Eye (tissue), 1 donor: ENCODE data around the gene DDIT4.
"Not testable (repeated sequence)": the region's sequence is repeated elsewhere in the genome, so short reads cannot be mapped to it uniquely, and the experiment has no call there.

Experiments
- DNase-seq: peaks from one replicate; pipeline ENCODE4 v3.0.0-alpha.2; 2015

Gene DDIT4

GRCh38 chr10:72268475-72269200 lies 5.1 kb upstream of the DDIT4 start:
- DNase-seq, result not testable (repeated sequence)

DNA sequence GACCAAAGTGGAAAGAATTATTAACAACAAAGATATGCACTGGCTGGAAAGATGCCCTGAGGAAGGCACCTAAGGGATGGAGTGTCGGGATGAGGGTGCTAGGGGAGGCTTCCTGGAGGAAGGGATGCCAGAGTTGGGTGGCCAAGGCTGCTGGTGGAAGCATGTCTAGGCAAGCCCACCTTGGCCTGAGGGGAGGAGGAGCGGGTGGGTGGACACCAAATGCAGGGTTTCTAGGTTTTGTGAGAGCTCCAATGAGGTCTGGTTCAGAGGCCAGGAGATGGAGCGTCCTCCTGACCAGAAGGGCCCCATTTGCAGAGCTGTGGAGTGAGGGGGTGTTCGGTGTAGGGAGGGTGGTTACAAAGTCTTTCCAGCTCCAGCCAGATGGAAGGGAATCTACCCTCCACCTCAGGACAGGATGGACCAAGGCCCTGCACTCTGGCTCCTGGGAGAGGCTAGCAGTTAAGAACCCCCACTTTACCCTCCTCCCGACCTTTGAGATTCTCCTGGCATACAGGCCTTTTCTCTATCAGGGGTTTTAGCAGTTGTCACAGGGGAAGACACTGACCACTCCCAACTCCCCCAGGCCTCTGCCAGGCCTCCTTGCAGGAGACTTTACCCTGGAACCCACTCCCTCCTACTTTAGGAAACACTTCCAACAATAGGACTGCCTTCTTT lies 3.0 kb upstream of the DDIT4 start:
- no peak for DNase-seq

GRCh38 chr10:72272689-72273409 lies 875 bp upstream of the DDIT4 start:
- peak; percentile 96 for DNase-seq

GRCh38 chr10:72274213-72274729 lies 547 bp downstream of the DDIT4 start:
- DNase-seq, result no peak

DNA sequence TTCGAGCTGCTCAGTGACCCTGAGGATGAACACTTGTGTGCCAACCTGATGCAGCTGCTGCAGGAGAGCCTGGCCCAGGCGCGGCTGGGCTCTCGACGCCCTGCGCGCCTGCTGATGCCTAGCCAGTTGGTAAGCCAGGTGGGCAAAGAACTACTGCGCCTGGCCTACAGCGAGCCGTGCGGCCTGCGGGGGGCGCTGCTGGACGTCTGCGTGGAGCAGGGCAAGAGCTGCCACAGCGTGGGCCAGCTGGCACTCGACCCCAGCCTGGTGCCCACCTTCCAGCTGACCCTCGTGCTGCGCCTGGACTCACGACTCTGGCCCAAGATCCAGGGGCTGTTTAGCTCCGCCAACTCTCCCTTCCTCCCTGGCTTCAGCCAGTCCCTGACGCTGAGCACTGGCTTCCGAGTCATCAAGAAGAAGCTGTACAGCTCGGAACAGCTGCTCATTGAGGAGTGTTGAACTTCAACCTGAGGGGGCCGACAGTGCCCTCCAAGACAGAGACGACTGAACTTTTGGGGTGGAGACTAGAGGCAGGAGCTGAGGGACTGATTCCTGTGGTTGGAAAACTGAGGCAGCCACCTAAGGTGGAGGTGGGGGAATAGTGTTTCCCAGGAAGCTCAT lies 1.1 kb downstream of the DDIT4 start:
- DNase-seq, result peak; percentile 84

GRCh38 chr10:72275351-72276012 lies 1.8 kb downstream of the DDIT4 start:
- no peak for DNase-seq

DNA sequence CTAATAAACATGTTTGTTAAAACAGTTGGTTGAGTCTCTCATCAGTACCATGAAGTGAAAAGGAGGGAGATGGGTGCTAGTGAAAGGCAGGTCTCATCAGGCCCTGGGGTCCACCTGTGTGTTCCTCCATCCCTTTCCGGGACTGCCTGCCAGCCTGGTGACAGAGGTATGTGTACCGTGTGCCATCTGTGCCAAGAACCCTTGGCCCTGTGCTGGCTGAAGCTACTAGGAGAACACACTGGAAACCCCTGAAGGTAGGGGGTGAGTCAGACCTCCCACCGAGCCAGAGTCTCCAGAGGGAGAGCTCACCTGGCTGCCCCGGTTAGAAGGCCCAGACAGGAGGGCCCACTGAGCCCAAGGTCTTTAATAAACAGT lies 2.3 kb downstream of the DDIT4 start:
- no peak for DNase-seq

DNA sequence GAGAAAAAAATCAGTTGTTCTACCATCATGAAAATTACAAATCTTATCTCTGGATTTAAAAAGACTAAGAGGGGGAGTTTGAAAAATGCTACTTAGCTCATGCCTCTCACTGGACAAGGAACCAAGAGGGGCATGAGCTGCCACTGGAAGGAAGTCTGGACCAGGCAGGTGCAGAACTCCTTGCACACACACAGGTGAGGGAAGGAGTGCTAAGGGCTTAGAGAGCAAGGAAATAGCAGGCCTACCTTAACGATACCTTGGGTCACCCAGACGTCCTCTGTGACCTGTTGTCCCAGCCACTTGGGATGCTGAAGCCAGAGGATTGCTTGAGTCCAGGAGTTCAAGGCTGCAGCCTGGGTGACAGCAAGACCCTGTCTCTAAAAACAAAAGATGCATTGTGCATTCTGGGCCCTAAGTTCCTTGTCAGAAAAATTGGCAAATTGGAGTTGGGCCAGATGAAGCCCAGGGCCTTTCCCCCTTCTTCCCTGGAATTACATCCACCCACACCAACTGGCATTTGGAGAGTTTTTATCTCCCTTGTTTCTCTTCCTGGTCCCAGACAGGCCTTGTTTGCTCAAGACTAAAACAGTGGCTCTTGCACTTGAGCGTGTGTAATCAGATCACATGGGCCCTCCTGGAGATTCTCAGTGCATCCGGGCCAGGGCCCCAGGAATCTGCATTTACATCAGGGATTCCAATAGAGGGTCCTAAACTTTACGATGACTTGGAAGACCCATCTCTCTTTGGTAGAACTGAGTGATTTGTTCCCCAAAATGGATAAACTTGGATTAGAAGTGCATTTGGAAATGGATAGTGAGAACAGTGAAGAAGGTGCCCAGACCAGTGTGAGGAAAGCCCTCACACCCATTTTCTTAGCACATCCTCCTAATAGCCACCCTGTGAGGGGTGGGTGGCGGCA lies 3.0 kb downstream of the DDIT4 start:
- DNase-seq, result no peak

- DNase-seq, result no peak
These were observed 3.7 kb downstream of the DDIT4 start for GRCh38 chr10:72277340-72277995.

GRCh38 chr10:72277996-72278667 lies 4.4 kb downstream of the DDIT4 start:
- no peak for DNase-seq

- DNase-seq, result no peak
These were observed 5.1 kb downstream of the DDIT4 start for GRCh38 chr10:72278668-72279393.

DNA sequence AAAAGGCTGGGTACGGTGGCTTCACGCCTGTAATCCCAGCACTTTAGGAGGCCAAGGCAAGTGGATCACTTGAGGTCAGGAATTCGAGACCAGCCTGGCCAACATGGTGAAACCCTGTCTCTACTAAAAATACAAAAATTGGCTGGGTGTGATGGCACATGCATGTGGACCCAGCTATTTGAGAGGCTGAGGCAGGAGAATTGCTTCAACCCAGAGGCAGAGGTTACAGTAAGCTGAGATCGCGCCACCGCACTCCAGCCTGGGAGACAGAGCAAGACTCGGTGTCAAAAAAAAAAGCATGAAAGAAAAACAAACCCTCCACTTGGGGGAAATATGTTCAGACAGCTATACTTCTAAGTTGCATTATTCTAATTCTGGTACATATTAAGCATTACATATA lies 5.9 kb downstream of the DDIT4 start:
- DNase-seq, result not testable (repeated sequence)

- no peak for DNase-seq
These were observed 9.4 kb downstream of the DDIT4 start for GRCh38 chr10:72283131-72283530.

DNA sequence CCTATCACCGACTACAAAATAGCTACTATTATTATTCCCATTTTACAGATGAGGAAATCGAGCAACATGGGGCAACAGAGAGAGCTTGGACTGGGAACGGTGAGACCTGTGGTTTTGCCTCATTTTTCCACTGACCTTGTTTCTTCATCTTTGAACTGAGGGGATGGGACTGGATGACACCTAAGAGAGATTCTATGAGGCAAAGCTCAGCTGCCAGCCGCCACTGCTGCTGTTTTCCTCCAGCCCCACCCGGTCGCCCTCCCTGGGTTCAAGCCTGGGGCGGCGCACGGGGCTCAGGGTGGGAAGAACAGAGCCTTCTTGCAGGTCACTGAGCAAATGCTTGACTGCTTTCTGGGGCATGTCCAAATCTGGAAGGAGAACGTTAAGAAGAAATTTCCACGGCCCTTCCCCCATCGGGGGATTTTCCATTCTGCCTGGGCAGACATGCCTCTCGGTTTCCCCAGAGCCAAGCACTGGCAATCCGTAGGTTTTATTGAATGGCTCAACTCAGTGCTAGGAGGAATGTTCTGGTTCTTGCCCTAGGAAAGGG lies 12.3 kb downstream of the DDIT4 start:
- DNase-seq, result peak; percentile 83

DNA sequence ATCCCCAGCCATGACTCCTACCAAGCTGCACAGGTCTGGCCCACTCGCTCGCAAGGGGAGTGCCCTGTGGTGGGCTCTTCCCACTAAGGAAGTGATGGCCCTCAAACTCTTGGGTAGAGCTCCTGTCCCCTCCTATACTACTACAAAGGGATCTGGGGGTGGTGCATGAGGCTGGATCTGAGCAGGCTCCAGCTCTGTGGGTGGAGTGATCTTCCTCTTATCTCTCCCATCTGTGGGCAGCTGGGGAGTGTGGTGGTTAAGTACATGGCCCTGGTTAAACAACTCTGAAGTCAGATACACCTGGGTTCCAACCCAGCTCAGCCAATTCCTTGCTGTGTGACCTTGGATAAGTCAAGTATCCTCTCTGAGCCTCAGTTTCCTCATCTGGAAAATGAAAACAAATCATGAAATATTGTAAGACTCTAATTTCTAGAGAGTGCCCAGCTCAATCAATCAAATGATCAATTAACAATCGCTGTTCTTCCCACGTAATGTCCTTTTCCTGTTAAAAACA lies 17.4 kb downstream of the DDIT4 start:
- no peak for DNase-seq

- no peak for DNase-seq
These were observed 18.5 kb downstream of the DDIT4 start for GRCh38 chr10:72292223-72292691.

- DNase-seq, result no peak
These were observed 21.7 kb downstream of the DDIT4 start for GRCh38 chr10:72295330-72295910.

GRCh38 chr10:72296829-72297280 lies 23.1 kb downstream of the DDIT4 start:
- DNase-seq, result not testable (repeated sequence)
